A204.1 (cell line): ENCODE data around the gene KIRREL1.
A peak's percentile ranks its signal among the peaks of the same experiment; 100 is the strongest.

Experiments
- FAIRE-seq: peaks from 2 replicates; lab custom pipeline; 2012; peaks lifted over from hg19 to GRCh38; lab: Jason Lieb, UNC

KIRREL1 gene

DNA sequence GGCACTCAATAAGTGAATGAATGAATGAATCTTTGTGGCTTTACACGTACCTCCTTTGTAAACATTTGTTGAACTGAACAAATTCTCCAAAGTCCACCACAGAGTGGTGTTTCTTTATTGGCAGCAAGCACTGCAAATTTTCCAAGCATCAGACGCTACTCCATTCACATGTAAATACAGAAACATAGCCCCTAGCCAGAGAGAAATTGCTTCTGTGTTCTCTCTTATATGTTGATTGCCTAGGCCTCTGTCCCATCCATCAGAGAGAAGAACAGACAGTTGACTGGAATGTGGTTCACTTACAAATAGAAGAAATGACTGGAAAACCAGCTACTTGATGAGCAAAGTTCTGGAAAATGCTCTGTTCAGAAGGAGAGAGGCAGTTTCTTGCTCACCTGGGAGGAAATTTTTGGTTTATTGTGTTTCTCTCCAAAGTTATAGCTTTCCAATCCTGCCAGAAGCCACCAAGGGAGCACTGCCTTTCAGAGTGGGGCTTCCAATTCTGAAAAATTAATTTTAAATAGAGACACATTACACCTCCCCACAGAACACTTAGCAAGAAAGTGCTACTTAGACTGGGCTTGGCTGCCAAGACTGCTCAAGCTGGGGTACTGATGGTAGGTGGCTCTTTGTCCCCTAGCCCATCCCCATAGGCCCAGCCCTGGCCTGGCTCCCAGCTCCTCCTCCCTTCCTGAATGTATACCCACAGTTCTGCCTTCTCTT, 18.1 kb upstream of the KIRREL1 start:
- no peak for FAIRE-seq

DNA sequence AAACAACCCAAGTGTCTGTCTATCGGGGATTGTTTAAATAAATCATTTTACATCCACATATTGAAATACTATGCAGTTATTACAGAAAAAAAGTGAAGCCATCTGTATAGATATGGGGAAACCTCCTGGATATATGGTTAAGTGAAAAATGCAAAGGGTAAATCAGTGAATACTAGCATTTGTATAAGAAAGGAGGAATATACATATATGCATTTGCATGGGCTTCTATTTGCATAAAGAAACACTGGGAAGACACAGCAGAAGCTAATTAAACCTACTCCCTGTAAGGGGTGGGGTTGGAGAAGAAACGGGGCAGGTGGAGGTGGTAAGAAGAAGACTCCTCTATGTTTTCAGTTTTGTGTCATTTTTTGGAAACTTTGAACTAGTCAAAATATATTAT, 16.6 kb upstream of the KIRREL1 start:
- no peak for FAIRE-seq

DNA sequence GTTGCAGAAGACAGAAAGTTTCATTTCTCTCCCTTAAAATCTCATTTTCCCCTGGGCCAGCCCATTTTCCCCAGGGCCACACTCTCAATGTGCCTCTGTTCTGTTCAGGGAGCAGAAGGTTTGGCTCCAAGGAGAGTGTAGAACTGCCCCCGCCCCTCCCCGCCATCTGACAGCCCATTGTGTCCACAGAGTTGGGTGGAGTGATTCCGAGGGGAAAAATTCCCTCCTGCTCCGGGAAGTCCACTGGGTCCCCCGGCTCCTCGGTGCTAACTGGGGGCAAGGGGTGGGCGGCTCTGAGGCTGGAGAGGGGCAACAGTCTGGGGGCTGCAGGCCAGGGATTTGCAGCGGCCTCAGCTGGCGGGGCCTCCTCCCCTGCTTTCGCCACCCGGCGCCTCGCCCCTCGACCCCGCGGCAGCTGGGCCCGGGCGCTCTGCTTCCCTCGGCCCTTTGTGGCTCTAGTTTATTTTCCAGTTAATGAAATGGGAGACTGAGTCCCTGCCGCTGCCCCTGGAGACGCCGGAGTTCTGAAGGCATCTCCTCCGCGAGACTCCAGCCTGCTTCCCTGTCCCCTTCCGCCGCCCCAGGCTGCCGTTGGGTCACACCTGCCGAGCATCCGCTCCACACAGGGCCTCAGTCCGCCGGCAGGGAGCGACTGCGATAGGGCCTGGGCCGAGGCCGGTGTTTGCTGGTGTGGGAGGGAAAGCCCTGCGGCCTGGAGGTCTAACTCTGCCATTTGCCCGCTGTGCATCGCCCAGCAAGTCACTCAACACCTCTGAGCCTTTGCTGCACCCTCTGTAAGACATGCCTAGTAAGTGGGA, 14.7 kb upstream of the KIRREL1 start:
- no peak for FAIRE-seq

DNA sequence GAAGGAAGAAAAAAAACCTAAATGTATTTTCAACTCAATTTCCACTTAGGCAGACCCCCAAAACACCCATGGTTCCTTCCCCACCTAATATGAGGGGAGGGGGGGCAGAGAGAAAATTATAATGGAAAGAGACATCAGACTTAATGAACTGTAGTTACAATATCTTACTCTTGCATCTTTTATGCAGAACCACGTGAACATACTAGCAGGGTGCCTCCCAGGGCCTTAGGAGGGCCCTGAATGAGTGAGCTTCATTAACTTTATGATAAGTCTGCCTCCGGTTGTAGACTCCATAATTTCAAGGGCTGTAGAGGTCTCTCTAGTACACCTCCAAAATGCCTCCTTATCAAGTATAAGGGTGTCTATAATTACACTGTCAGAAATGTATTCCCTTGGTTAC, 11.3 kb upstream of the KIRREL1 start:
- FAIRE-seq = no peak

DNA sequence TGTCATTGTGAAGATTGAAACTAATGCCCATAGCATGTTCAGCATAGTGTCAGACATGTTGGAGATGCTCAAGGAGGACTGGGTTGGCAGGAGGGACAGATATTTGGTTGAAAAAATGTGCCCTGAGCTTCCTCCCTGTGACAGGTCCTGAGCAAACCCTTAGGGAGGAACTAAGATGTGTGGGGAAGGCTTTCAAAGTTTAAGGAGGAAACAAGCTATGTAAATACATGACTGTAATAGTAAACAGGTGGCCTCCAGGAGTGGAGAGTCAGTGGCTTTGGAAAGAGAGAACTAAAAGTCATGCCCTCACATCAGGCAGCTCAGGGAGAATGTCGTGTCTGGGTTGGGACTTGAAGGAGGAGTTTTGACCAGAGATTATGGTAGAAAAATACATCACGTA, 9.7 kb upstream of the KIRREL1 start:
- no peak for FAIRE-seq

DNA sequence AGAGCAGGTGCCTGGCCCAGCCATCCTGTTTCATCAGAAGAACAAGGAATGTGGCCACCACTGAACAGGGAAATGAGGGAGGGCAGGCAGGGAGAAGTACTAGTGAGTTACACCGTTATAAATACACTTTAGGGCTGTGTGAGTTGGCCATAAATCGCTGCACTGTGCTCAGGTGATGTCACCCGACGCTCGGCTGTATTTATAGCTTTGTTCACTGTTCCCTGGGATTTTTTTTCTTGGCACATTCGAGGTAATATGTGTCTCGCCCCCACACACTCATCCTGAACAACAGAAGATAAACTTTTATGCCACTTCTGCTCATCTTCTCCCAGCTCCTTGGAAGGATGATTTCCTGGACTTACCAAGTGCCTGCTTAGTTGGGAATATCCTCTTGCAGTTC, 9.0 kb upstream of the KIRREL1 start:
- FAIRE-seq = no peak

DNA sequence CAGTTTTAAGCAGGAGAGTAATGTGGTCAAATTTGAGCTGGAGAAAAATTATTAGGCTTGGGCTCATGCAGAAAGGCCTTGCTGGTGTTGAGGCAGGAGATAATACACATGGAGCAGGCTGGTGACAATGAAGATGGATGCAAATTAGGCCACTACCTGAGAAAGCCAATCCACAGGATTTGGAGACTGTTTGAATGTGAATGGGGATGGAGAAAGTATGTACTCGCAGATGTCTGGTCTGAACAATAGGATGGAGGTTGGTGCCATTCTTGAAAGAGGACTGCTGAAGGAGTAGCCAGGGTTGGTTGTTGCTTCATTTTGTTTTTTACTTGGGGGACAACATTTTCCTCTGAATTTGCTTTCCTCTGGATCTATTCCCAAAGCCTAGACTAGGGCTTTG, 8.0 kb upstream of the KIRREL1 start:
- FAIRE-seq = no peak

DNA sequence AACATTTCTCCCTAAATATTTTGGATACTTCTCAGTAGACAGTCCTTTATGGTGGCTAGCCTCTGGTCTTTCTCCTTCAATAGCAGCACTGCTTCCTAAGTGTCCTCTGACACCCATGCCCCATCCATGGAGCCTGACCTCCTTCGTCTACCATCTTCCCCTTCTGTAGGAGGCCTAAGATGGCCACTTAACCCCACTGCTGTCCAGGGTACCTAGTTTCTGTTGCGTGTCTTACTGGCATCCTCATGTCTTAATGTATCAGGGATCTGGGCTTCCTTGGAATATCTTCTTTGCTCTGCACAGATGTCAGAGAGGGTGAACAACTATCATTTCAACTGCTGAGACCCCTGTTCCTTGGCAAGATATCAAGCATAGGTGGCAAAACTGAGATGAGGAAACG, 5.4 kb upstream of the KIRREL1 start:
- FAIRE-seq = no peak

DNA sequence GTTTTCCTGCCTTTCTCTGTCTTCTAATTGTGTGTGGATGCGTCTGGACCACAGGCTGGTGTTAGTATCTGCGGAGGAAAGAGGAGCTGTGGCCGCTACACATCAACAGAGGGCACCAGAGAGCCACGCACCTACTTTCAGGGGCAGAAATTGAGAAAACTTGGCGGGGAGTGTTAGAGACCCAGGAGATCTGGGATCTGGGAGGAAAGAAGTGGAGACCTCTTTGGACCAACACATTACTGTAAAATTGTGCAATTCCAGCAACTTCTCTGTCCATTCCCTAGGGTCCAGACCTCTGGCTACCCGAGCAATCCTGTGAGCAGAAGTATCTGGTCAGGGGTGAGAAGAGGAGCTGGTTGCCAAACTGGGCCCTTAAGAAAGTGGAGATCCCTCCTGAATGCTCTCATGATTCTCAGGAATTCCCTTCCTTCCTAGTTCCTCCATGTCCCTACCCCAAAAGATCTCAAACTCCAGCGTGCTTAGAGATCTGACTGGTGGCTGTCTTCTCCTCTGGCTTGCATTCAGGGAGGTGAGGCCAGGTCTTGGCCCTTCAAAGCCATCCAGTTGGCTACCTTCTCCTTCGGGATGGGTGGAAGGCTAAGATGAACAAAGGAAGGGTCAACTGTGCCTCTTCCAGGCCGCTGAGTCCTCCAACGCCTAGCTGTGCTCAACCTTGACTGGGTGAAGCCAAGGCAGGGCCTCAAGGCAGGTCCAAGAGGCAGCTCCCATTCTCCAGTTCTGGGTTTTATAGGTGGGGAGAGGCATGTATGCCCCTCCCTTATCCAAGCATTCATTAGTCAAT, 1.2 kb upstream of the KIRREL1 start:
- FAIRE-seq = peak; percentile 84

DNA sequence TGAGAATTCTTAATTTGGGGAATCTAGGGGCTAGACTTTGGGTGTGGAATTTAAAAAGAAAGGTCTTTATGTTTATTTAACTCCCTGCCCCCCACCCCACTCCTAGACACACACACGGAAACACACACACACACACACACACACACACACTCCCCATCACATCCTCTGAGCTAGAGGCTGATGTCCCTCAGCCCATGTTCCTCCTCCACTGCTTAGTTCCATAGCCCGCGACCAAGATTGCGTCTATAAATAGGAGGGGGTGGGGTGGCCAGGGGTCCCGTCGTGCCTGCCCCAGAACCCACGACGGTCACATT, 655 bp upstream of the KIRREL1 start:
- FAIRE-seq = no peak

DNA sequence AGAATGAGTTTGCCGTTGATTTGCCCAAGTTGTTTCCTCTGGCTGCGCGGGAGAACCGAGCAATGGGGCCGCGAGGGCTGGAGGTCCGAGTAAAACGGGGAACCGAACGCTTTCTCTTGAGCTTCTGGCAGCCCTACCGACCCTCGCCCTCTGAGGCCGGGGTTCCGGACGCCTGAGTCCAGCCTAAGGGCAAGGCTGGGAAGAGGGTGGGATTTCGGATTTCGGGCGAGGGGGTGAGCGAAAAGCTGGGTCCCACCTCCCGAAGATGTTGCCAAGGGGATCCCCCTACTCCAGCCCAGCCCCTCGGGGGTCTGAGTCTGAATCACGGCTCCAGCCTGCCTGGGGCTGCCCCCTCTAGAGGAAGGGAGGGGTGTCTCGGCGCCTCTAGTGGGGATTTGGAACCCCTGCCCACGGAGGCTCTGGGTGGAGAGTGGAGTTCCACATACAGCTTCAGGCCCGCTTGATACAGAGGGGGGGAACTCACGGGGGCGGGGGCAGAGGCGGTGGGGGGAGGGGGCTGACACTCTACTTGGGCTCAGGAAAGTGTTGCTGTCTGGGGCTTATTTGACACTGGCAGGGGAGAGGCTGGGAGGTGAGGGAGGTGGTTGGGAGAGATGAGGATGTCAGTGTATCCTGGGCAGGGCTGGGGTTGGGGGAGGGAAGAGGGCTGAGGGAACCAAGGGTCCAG, 617 bp downstream of the KIRREL1 start:
- no peak for FAIRE-seq

DNA sequence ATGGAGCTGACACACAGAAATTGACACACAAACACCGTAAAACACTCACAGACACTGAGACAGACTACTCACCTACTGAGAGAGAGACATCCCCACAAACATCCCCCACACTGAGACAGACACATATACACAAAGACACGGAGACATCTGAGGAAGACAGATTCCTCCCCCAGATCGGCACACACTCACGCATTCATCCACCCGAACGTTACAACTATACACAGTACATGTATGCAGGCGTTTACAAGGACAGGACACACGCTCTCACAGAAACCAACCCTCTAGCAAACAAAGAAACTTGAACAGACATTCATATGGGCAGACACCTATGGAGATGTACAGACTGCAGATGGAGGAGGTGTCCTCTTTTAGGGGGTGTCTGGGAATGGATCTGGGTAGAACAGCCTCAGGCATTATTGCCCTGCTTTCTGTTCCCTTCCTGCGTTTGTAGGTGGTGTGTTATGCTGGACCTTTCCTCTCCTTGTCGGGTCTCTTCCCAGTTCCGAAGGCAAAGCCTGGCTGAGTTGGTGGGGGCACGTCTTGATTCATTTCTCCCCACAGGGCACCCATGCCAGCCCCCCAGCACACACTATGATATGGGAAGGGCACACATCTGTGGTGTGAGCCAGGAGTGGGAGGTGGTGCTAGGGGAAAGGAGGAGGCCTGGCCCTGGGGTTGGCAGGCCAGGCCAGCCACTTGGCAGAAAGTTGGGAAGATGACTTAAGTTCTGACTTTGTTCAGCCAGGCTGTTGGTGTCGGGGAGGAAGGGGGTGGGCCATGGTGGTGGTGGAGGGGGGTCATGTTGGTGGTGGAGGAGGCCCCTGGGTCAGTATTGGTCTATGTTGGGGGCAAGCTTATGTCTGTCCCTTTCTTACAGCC, 1.5 kb downstream of the KIRREL1 start:
- FAIRE-seq = no peak

DNA sequence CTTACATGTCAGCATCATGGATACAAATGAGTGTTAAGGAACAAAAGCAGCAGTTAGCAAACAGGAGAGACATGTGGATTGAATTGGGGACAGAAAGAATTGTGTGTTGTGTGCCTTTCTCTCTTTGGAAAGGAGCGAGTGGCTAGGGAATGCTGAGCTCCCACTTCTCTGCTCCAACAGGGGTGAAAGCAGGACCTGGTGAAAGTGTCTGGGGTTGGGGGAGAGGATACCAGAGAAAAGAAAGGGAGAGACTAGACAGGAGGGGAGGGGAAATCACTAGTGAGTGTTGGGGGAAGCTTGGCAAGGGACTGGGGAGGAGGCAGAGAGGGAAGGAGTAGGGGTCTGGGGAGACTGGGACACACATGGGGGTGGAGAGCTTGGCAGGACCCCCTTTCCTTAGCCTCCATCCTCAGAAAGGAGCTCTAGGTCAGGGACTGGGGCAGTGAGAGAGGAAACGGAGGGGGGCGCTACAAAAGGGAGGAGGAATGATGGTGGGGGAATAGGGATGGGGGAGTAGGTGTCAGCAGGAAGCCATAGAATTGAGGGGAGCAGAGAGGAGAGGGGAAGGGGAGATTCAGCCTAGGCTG, 2.2 kb downstream of the KIRREL1 start:
- FAIRE-seq = no peak

DNA sequence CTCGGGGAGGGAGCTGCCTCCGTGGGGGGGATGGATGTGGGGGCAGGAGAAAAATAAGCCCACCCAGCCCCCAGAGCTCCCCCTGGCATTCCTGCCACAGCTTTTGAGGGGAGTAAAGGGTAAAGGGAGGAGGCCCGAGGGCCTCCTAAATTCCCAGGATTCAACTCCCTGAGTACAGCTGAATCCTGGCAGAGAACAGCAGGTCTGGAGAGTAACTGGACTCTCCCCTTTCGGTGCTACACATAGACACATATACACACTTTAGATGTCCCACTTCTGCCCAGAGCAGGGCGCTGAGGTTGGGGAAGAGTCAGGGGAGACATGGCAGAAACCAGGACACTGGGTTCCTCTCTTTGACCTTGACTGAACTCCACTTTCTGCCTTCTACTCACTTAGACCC, 3.0 kb downstream of the KIRREL1 start:
- no peak for FAIRE-seq

DNA sequence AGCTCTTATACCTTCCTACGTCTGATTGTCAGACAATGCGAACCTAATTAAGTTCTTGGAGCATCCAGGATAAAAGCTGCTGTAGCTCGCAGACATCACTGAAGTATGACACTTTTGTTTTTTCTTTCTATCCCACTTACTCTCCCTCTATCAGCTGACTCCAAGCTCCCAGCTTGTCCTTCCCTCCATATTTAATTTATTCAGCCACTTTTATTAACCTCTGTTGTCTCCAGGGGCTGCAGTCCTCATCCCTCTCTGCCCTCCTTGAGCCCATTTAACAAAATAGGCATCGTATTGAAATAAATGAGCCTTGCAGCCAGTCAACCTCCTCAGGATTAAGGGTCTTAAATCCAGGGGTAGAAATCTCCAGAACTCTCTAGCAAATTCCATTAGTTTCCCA, 7.1 kb downstream of the KIRREL1 start:
- FAIRE-seq = no peak

DNA sequence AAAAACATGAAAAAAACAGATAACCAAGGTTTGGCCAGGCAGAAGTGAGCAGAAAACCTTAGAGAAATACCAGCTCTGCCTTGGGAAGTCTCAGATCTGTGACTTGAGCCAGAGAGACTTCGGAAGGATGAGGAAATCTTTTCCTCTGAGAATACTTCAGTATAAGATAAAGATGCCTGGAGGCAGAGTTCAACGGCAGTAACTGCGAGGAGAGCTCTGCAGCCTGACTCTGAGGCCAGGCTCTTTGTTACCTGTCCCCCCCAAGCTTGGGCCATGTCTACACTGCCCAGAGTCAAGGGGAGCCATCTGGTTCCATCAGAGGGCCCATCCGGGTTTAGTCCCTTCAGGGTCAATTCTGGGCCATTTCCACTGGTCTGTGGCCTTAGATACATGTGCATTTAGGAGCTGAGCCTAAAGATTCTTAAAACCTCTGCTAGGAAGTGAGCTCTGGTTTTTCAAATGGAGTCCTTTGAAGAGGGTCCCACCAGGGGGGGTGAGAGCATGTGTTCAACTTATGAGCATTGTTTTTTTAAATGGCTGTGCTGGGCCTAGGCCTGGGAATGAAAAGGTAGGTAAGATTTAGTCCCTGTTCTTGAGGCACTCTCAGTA, 8.7 kb downstream of the KIRREL1 start:
- no peak for FAIRE-seq

DNA sequence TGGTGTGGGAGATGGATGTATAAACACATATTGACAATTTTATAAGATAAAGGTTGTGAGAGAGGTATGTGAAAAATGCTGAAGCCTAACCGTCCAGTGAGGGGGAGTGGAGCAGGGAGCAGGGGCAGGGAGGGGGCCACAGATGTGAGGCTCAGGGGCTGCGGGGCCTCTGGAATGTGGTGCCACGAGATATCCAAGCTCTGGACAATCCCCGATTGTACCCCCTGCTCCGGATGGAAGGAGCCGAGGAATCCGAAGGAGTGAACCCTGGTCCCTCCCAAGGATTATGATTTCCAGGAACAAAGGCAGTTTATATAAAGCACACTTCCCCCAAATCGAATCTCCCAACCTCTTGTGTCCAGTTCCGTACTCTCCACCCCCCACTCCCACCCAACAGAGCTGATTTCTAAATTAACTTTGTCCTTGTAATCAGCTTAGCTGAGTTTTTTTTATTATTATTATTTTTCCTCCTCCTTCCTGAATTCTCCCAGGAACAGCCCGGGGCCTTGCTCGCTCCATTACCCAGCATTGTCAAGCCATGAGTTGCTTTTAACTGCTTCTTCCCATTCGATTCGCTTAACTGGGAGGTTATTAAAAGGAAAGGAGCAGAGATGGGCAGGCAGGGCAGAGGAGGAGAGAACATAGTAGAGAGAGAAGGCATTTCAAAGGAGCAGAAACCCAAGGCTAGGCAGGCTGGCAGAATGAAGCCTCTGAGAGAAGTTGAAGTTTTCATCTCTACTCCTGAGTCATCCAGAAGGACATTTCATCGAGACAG, 9.4 kb downstream of the KIRREL1 start:
- no peak for FAIRE-seq

DNA sequence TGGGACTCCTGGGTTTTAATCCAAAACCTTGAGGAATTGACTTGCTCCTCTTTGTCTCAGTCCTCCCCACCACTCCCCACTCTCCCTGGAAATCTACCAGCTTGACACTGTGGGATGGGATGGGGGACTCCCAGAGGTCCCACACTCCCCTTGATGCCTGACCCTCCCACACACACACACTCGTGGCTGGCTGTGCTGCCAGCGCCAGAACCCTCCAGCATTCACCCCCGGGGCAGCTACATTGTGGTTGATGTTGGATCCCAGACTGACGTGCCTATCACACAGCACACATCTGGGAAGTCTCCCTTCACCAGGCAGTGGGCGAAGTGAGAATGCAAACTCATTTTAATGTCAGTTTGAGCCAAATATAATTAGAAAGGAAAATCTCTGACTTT, 10.0 kb downstream of the KIRREL1 start:
- FAIRE-seq = no peak

DNA sequence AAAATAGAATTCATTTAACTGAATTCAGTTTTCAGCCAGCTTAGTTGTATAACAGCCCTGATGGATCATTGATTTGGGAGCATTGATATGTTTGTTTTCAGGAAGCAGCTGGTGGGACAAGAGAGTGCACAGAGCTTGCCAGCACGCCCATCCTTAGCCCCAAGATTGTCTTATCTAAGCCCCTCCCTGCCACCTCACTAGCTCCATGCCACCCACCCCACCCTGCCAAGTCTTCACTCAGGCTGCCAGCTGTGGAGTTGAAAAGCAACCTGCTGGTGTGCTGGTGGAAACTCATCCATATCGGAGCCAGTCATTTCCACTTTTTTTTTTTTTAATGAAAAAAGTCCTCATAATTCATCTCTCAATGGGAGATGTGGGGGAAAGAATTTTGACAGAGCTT, 11.8 kb downstream of the KIRREL1 start:
- no peak for FAIRE-seq

DNA sequence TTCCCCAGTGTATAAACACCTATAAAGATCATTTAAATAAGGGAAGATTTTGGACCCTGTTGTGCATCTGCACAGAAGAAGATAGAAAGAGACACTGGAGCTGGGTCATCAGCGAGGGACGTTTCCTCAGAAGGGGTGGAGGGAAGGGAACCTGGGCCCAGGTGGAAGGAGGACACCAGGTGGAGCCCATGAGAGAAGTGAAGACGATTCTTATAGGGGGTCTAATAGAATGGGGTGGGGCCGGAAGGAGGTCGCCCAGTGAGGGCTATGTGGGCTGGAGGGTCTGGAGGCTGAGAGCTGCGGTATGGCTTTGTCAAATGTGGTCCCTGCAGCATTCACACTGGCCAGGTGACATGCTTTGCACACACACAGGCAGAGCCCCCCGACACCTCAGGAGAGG, 13.7 kb downstream of the KIRREL1 start:
- FAIRE-seq = no peak
